GM23248 (cell line): ENCODE measurements around the gene FAM20C. TPM values are rescaled to one million over a fixed set of nuclear protein-coding genes. Genes with fewer than 3 reads are reported as not detected.

Source experiments
- DNase-seq: peaks from one replicate; pipeline ENCODE4 v3.0.0-alpha.2; 2015
- H2AFZ ChIP-seq: fragments of 200-600 bp; sonication (generic); 2 replicates; pipeline ENCODE4 v1.6.1; 2016; ENCODE audit warnings: antibody characterized with exemption
- H3F3A ChIP-seq: fragments of 200-600 bp; sonication (generic); 2 replicates; pipeline ENCODE4 v1.6.1; 2016; ENCODE audit warnings: mild to moderate bottlenecking, antibody characterized with exemption, mixed run types; ENCODE audit not compliant: insufficient read depth
- H3K27ac ChIP-seq: fragments of 200-600 bp; sonication (generic); 2 replicates; pipeline ENCODE4 v1.5.1; 2016; ENCODE audit warnings: mild to moderate bottlenecking
- H3K27me3 ChIP-seq: fragments of 200-600 bp; sonication (generic); replicated peaks from 2 replicates; pipeline ENCODE4 v1.6.1; 2016; ENCODE audit warnings: mild to moderate bottlenecking; ENCODE audit not compliant: insufficient read depth
- H3K36me3 ChIP-seq: fragments of 200-600 bp; sonication (generic); 2 replicates; pipeline ENCODE4 v1.6.1; 2016; ENCODE audit warnings: low read depth, mild to moderate bottlenecking
- H3K4me1 ChIP-seq: fragments of 200-600 bp; sonication (generic); 2 replicates; pipeline ENCODE4 v1.6.1; 2016; ENCODE audit warnings: mild to moderate bottlenecking; ENCODE audit not compliant: insufficient read depth
- H3K4me2 ChIP-seq: fragments of 200-600 bp; sonication (generic); one replicate; pipeline ENCODE4 v1.6.1; 2016; ENCODE audit warnings: mild to moderate bottlenecking; ENCODE audit not compliant: unreplicated experiment
- H3K4me3 ChIP-seq: fragments of 200-600 bp; sonication (generic); 2 replicates; pipeline ENCODE4 v1.5.1; 2016; ENCODE audit warnings: mild to moderate bottlenecking
- H3K79me2 ChIP-seq: fragments of 200-600 bp; sonication (generic); 2 replicates; pipeline ENCODE4 v1.6.1; 2016; ENCODE audit warnings: mild to moderate bottlenecking; ENCODE audit not compliant: insufficient read depth
- H3K9ac ChIP-seq: fragments of 200-600 bp; sonication (generic); 2 replicates; pipeline ENCODE4 v1.6.1; 2016; ENCODE audit warnings: mild to moderate bottlenecking
- H3K9me2 ChIP-seq: fragments of 200-600 bp; sonication (generic); 2 replicates; pipeline ENCODE4 v1.6.1; 2016; ENCODE audit warnings: mixed run types, mild to moderate bottlenecking, moderate library complexity; ENCODE audit not compliant: insufficient read depth
- H3K9me3 ChIP-seq: fragments of 200-600 bp; sonication (generic); one replicate; pipeline ENCODE4 v1.6.1; 2017; ENCODE audit warnings: low read depth
- H4K20me1 ChIP-seq: fragments of 200-600 bp; sonication (generic); 2 replicates; pipeline ENCODE4 v1.6.0; 2016; ENCODE audit not compliant: insufficient read depth
- EZH2 ChIP-seq: fragments of 200-600 bp; sonication (generic); IDR thresholded peaks from 2 replicates; pipeline ENCODE4 v1.6.1; 2018; ENCODE audit warnings: antibody characterized with exemption, mild to moderate bottlenecking; ENCODE audit not compliant: insufficient read depth, poor library complexity, severe bottlenecking
- EZH2phosphoT487 ChIP-seq: fragments of 200-600 bp; sonication (generic); IDR thresholded peaks from 2 replicates; pipeline ENCODE4 v1.6.1; 2018; ENCODE audit warnings: antibody characterized with exemption, moderate library complexity, mild to moderate bottlenecking, low read depth; ENCODE audit not compliant: insufficient read depth
- WGBS, 2 experiments: methylation state at CpG; one replicate each; pipeline ENCODE4 v1.1.6; 2015 to 2017; ENCODE audit warnings: low lambda C conversion rate in 2 of 2, low coverage in 1 of 2; ENCODE audit errors: missing lambda C conversion rate in 2 of 2; 5-methylcytosine and 5-hydroxymethylcytosine counted together
- in situ Hi-C: fragments of 300-500 bp; cut with MboI; formaldehyde crosslinking; loops from 2 replicates; pipeline ENCODE4 v1.15.0; 2020
- polyA plus RNA-seq: library from polyadenylated mRNA; unstranded; fragments of >200 nt; fragmentation: Nextera tagmentation; extraction: Ambion mirVana; gene quantifications from 2 replicates; pipeline ENCODE4 v1.2.1, GENCODE V29; 2016
- total RNA-seq: library from RNA; depleted of rRNA; stranded (reverse); fragments of >200 nt; shearing (Covaris generic); gene quantifications from 2 replicates; pipeline ENCODE4 v1.2.3, GENCODE V29; 2014

The FAM20C gene
- total and polyA plus RNA-seq, 2 experiments from 2014 or later: 13.5 to 63.8 TPM

DNA sequence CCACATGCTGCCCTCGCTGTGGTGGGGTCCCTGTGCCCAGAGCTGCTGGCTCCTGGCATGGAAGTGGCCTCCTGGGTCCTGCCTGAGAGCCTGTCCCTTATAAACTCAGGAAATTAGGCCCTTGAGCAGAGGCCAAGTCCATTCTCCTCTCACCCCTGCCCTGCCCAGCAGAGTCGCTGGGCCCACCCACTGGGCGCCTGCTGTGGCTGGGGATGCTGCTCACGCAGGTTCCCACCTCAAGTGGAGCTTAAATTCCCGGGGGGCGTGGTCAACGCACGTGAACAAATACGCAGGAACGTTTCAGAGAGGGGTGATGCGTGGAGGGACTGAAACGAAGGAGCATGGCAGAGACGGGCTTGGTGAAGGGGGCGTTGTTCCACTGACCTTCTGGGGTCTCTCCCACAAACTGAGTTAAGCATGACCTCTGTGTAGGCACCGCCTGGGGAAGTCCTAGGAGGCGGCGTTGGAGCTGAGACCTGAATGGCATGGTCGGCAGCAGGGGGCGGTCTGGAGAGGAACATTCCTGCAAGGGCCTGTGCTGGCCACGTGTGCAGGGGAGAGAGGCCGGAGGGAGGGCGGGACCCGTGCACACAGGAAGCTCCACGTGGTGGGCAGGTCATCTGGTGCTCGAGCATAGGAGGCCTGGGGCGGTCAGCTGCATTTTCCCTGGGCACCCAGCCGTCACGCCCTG is 27.9 kb downstream of the FAM20C start:
- H3K9me2 ChIP-seq: no peaks in the 10 kb centered on the region
- H2AFZ ChIP-seq: no peak overlapping the region
- no peaks in the 10 kb centered on the region; the same call in 1 of the 2 replicates for H3K36me3 ChIP-seq
- no peak overlapping the region for H3K4me3 ChIP-seq
- H3K27me3 ChIP-seq: no peaks in the 10 kb centered on the region
- WGBS, 2 experiments: 68 to 69% methylated on average over 27 to 28 of the region's 28 CpGs
- H3K4me1 ChIP-seq: no peaks in the 10 kb centered on the region
- TF ChIP-seq EZH2 (no peak), EZH2phosphoT487 (no peak)
- H3K79me2 ChIP-seq: no peaks in the 10 kb centered on the region; the same call in 1 of the 2 replicates
- H3K27ac ChIP-seq: no peak overlapping the region
- H4K20me1 ChIP-seq: no peaks in the 10 kb centered on the region
- no peaks in the 10 kb centered on the region for H3K9me3 ChIP-seq
- DNase-seq: peak; percentile 23
- H3K4me2 ChIP-seq: no peak overlapping the region
- H3F3A ChIP-seq: no peaks in the 10 kb centered on the region
- in situ Hi-C loops: no loop called here
- no peak overlapping the region for H3K9ac ChIP-seq

DNA sequence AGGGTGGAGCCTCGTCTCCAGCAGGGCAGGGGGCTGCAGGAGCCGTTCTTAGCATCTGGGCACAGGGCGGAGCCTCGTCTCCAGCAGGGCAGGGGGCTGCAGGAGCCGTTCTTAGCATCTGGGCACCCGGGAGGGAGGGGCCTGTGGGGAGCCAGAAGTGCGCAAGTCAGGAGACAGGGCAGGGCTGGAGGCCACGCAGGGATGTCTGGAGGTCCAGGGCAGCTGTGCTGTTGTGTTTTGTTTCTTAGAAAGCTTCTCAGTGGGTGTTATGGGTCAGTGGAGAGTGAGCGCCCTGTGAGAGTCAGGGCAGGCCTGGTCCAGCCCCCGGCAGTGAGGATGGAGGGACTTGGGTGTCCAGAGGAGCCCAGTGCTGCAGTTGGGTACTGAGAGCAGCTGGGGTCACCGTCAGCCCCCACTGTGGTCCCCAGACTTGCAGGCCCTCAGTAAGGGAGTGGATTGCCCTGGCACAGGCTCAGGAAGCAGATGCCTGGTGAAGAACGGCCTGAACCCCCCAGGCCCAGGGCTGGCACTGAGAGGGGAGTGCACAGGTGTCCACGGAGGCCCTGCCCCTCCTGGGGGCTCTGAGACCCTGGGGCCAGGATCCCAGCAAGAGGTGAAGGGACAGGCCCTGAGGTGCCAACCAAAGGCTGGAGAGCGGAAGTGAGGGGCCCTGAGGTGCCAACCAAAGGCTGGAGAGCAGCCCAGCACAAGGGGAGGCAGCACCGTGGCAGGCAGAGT is 29.8 kb downstream of the FAM20C start:
- Histone ChIP-seq H3K9ac (no peak overlapping the region), H3K9me2 (no peaks in the 10 kb centered on the region), H3K27me3 (no peaks in the 10 kb centered on the region), H3K9me3 (no peaks in the 10 kb centered on the region), H3K79me2 (peaks cover 4% of the 10 kb centered on the region; the same call in 1 of the 2 replicates), H3F3A (0 out of 2 replicates have a peak, but pooled peaks cover under 1% of the 10 kb centered on the region), H2AFZ (no peak overlapping the region), H3K36me3 (no peaks in the 10 kb centered on the region; the same call in 1 of the 2 replicates), H3K4me2 (no peak overlapping the region), H4K20me1 (no peaks in the 10 kb centered on the region), H3K4me3 (no peak overlapping the region), H3K4me1 (peaks cover 9% of the 10 kb centered on the region; the same call in 1 of the 2 replicates), H3K27ac (no peak overlapping the region)
- TF ChIP-seq EZH2phosphoT487 (no peak), EZH2 (no peak)
- no peak for DNase-seq
- 70 to 76% methylated on average over 11 to 13 of the region's 15 CpGs for WGBS, 2 experiments
- in situ Hi-C loops: no loop called here

DNA sequence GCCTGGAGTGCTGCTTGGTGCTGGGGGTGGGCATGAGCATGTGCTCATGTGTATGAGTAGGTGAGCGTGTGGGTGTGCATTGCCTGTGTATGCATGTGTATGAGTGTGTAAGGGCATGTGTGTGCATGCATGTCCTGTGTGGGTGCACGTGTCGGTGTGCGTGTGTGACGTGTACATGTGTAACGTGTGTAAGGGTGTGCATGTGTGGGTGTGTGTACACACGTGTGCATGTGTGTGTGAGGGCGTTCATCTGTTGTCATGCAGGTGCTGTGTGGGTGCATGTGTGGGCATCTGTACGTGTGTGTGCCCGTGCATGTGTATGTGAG is 30.3 kb downstream of the FAM20C start:
- WGBS, 2 experiments: 83 to 85% methylated on average over 10 of the region's 10 CpGs
- Histone ChIP-seq H3K36me3 (no peaks in the 10 kb centered on the region; the same call in 1 of the 2 replicates), H3K9me3 (no peaks in the 10 kb centered on the region), H3K27me3 (no peaks in the 10 kb centered on the region), H4K20me1 (no peaks in the 10 kb centered on the region), H3K9ac (no peak overlapping the region), H2AFZ (no peak overlapping the region), H3K79me2 (peaks cover 4% of the 10 kb centered on the region; the same call in 1 of the 2 replicates), H3K27ac (no peak overlapping the region), H3K4me2 (no peak overlapping the region), H3K4me3 (no peak overlapping the region), H3F3A (peaks cover 6% of the 10 kb centered on the region), H3K9me2 (no peaks in the 10 kb centered on the region), H3K4me1 (peaks cover 9% of the 10 kb centered on the region; the same call in 1 of the 2 replicates)
- in situ Hi-C loops: no loop called here
- no peak for TF ChIP-seq EZH2
- TF ChIP-seq EZH2phosphoT487: no peak
- DNase-seq: no peak

DNA sequence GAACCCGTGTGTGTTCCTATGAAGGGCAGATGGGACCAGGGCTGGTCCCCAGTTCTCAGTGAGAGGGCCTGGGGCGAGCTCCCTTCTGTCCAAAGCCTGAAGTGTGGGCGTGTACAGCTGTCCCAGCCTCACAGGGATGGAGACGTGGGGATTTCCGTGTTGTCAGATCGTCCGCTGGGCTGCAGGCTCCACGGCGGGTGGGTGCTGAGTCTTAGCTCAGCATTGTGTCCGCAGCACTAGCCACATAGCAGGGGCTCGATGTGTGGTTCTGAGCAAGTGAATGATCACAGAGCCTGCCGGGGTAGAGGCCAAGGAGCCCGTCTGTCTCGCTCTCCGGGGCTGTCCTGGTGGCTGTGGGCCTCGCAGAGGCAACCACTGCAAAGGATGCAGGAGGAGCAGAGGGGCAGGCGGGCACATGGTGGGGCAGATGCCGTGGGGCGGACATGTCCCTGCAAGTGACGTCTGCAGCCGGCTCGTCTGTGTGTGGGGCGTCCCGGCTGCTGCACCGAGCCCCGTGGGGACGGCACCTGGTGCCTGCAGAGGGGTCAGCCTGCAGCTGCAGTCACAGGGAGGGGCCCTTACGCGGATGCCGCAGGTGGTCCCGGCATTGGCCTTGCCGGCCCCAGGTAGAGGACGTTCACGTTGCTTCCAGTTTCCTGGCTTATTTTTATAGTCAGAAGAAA is 30.9 kb downstream of the FAM20C start:
- H3K9ac ChIP-seq: no peak overlapping the region
- peaks cover 9% of the 10 kb centered on the region; the same call in 1 of the 2 replicates for H3K4me1 ChIP-seq
- no peaks in the 10 kb centered on the region; the same call in 1 of the 2 replicates for H3K36me3 ChIP-seq
- no peaks in the 10 kb centered on the region for H3K27me3 ChIP-seq
- H3F3A ChIP-seq: peaks cover 11% of the 10 kb centered on the region
- no peaks in the 10 kb centered on the region for H3K9me2 ChIP-seq
- in situ Hi-C loops: no loop called here
- no peaks in the 10 kb centered on the region for H3K9me3 ChIP-seq
- 88 to 93% methylated on average over 30 to 34 of the region's 34 CpGs for whole genome bisulfite sequencing, 2 experiments
- no peak overlapping the region for H3K4me2 ChIP-seq
- no peak overlapping the region for H2AFZ ChIP-seq
- no peak for TF ChIP-seq EZH2
- no peak for TF ChIP-seq EZH2phosphoT487
- H3K79me2 ChIP-seq: peaks cover 4% of the 10 kb centered on the region; the same call in 1 of the 2 replicates
- no peak overlapping the region for H3K4me3 ChIP-seq
- DNase-seq: no peak
- no peaks in the 10 kb centered on the region for H4K20me1 ChIP-seq
- no peak overlapping the region for H3K27ac ChIP-seq
